H1 (cell line): ENCODE data around the gene MMP26. TPM values are rescaled to one million over a fixed set of nuclear protein-coding genes. Genes with fewer than 3 reads are reported as not detected.

Experiments
- CTCF ChIA-PET: fragments of 300-600 bp; sonication (Branson Sonifier 250); formaldehyde crosslinking; loops from one replicate; lab custom pipeline; 2021; ENCODE audit not compliant: partially characterized antibody; lab: Charles Lee
- POLR2A ChIA-PET: fragments of 300-600 bp; sonication (Branson Sonifier 250); formaldehyde crosslinking; loops from one replicate; lab custom pipeline; 2021; ENCODE audit warnings: inconsistent platforms; ENCODE audit not compliant: partially characterized antibody; lab: Charles Lee
- DNase-seq, 2 experiments: peaks; one replicate each; pipeline versions ENCODE4 v3.0.0 to v3.0.0-alpha.2; 2010 to 2022; ENCODE audit warnings: low spot score in 2 of 2, low read depth in 1 of 2, mixed read lengths in 1 of 2
- FAIRE-seq: peaks from 2 replicates; lab custom pipeline; 2011; peaks lifted over from hg19 to GRCh38; lab: Jason Lieb, UNC
- H2AFZ ChIP-seq: 2 replicates; pipeline ENCODE4 v1.8.1; 2012; ENCODE audit warnings: low read length, inconsistent platforms
- H2AK5ac ChIP-seq: 2 replicates; pipeline ENCODE4 v1.6.1; 2013; ENCODE audit warnings: low read depth, low read length
- H2BK120ac ChIP-seq: replicated peaks from 2 replicates; pipeline ENCODE3; 2013; ENCODE audit warnings: low read depth, low read length, inconsistent platforms
- H2BK12ac ChIP-seq: 2 replicates; pipeline ENCODE4 v1.6.1; 2013; ENCODE audit warnings: low read depth, low read length
- H2BK15ac ChIP-seq: 2 replicates; pipeline ENCODE4 v1.6.1; 2013; ENCODE audit warnings: low read length
- H2BK20ac ChIP-seq: 2 replicates; pipeline ENCODE4 v1.6.1; 2013; ENCODE audit warnings: low read length
- H2BK5ac ChIP-seq: 2 replicates; pipeline ENCODE4 v1.6.1; 2013; ENCODE audit warnings: low read depth, low read length
- H3K14ac ChIP-seq: 2 replicates; pipeline ENCODE4 v1.6.1; 2013; ENCODE audit warnings: inconsistent platforms; ENCODE audit not compliant: insufficient read length
- H3K18ac ChIP-seq: 2 replicates; pipeline ENCODE4 v1.6.1; 2013; ENCODE audit warnings: low read length; ENCODE audit errors: extremely low read depth
- H3K23ac ChIP-seq: 2 replicates; pipeline ENCODE4 v1.6.1; 2013; ENCODE audit warnings: inconsistent platforms; ENCODE audit not compliant: insufficient read length
- H3K23me2 ChIP-seq: 2 replicates; pipeline ENCODE4 v1.6.1; 2013; ENCODE audit warnings: low read depth, low read length
- H3K27ac ChIP-seq: 2 replicates; pipeline ENCODE4 v1.6.1; 2011; ENCODE audit warnings: low read depth, low read length, inconsistent platforms
- H3K27me3 ChIP-seq, 4 experiments: replicated peaks in 1 of 4; 1 replicate in 1 of 4; 2 replicates in 3 of 4; pipeline versions ENCODE4 v1.6.1 to v1.8.1; 2011 to 2013; ENCODE audit warnings: low read length in 3 of 4, mild to moderate bottlenecking in 3 of 4, inconsistent platforms in 2 of 4, mixed read lengths in 2 of 4, moderate library complexity in 1 of 4; ENCODE audit not compliant: control insufficient read depth in 3 of 4, insufficient read depth in 3 of 4; ENCODE audit errors: extremely low read depth in 1 of 4
- H3K36me3 ChIP-seq, 4 experiments: 2 replicates each; pipeline versions ENCODE4 v1.6.1 to v1.8.1; 2011 to 2013; ENCODE audit warnings: mild to moderate bottlenecking in 4 of 4, low read length in 3 of 4, moderate library complexity in 2 of 4, control low read depth in 1 of 4, inconsistent platforms in 1 of 4; ENCODE audit not compliant: insufficient read depth in 4 of 4, control insufficient read depth in 2 of 4
- H3K4ac ChIP-seq: replicated peaks from 2 replicates; pipeline ENCODE3; 2013; ENCODE audit warnings: low read length, low read depth, mixed read lengths, inconsistent platforms; ENCODE audit not compliant: insufficient read length
- H3K4me1 ChIP-seq, 4 experiments: replicated peaks in 1 of 4; 1 replicate in 1 of 4; 2 replicates in 3 of 4; pipeline versions ENCODE4 v1.6.1 to v1.8.1; 2011 to 2013; ENCODE audit warnings: low read length in 3 of 4, inconsistent platforms in 2 of 4, mixed read lengths in 1 of 4; ENCODE audit not compliant: insufficient read depth in 4 of 4, control insufficient read depth in 3 of 4
- H3K4me2 ChIP-seq, 2 experiments: 2 replicates each; pipeline versions ENCODE4 v1.6.1 to v1.8.1; 2011 to 2013; ENCODE audit warnings: low read depth in 2 of 2, low read length in 2 of 2, control low read depth in 1 of 2, inconsistent platforms in 1 of 2, mild to moderate bottlenecking in 1 of 2; ENCODE audit not compliant: insufficient read depth in 1 of 2
- H3K4me3 ChIP-seq, 4 experiments: fragments of 200-600, 300-600 bp in 1 of 4; sonication (generic), shearing (Covaris generic), sonication (Bioruptor Twin) in 1 of 4; 2 replicates each; pipeline versions ENCODE4 v1.5.1 to v1.8.1; 2011 to 2016; ENCODE audit warnings: low read length in 4 of 4, low read depth in 3 of 4, control low read depth in 2 of 4, inconsistent platforms in 2 of 4, mild to moderate bottlenecking in 2 of 4, mixed read lengths in 1 of 4, moderate library complexity in 1 of 4; ENCODE audit not compliant: insufficient read depth in 2 of 4; ENCODE audit errors: extremely low read depth in 1 of 4
- H3K56ac ChIP-seq: replicated peaks from 2 replicates; pipeline ENCODE3; 2013; ENCODE audit warnings: low read depth, mild to moderate bottlenecking, mixed read lengths, low read length, inconsistent platforms; ENCODE audit not compliant: insufficient read length
- H3K79me1 ChIP-seq: 2 replicates; pipeline ENCODE4 v1.6.1; 2013; ENCODE audit warnings: low read depth, low read length, control low read depth
- H3K79me2 ChIP-seq, 2 experiments: 2 replicates each; pipeline versions ENCODE4 v1.6.1 to v1.8.1; 2012 to 2013; ENCODE audit warnings: low read length in 2 of 2, mild to moderate bottlenecking in 2 of 2, inconsistent platforms in 1 of 2; ENCODE audit not compliant: insufficient read depth in 2 of 2, control insufficient read depth in 1 of 2
- H3K9ac ChIP-seq, 4 experiments: replicated peaks in 1 of 4; 1 replicate in 1 of 4; 2 replicates in 3 of 4; pipeline versions ENCODE4 v1.6.1 to v1.8.1; 2011 to 2013; ENCODE audit warnings: low read depth in 3 of 4, low read length in 3 of 4, control low read depth in 2 of 4, mild to moderate bottlenecking in 2 of 4, moderate library complexity in 2 of 4, inconsistent platforms in 1 of 4; ENCODE audit errors: extremely low read depth in 1 of 4
- H3K9me3 ChIP-seq, 2 experiments: 2 replicates each; pipeline versions ENCODE4 v1.6.1 to v1.8.1; 2012 to 2013; ENCODE audit warnings: mild to moderate bottlenecking in 2 of 2, moderate library complexity in 2 of 2, control low read depth in 1 of 2, inconsistent platforms in 1 of 2, low read depth in 1 of 2, low read length in 1 of 2, mixed read lengths in 1 of 2; ENCODE audit not compliant: insufficient read depth in 2 of 2
- H4K20me1 ChIP-seq, 2 experiments: replicated peaks in 1 of 2; 2 replicates each; pipeline versions ENCODE3 to v1.8.1; 2011 to 2013; ENCODE audit warnings: inconsistent platforms in 2 of 2, low read length in 2 of 2, mild to moderate bottlenecking in 1 of 2; ENCODE audit not compliant: insufficient read depth in 2 of 2, control insufficient read depth in 1 of 2
- H4K5ac ChIP-seq: 2 replicates; pipeline ENCODE4 v1.6.1; 2013; ENCODE audit warnings: low read length, low read depth, mixed read lengths, inconsistent platforms; ENCODE audit not compliant: insufficient read length
- H4K8ac ChIP-seq: 2 replicates; pipeline ENCODE4 v1.8.0; 2013; ENCODE audit warnings: mild to moderate bottlenecking, moderate library complexity, low read length, inconsistent platforms; ENCODE audit not compliant: insufficient read depth; ENCODE audit errors: extremely low read depth
- H4K91ac ChIP-seq: replicated peaks from 2 replicates; pipeline ENCODE3; 2013; ENCODE audit warnings: low read length, mixed read lengths, inconsistent platforms; ENCODE audit not compliant: insufficient read length
- BCL11A ChIP-seq, 2 experiments: IDR thresholded peaks; one replicate each; pipeline ENCODE4 v1.6.1; 2011; ENCODE audit warnings: low read depth in 2 of 2, low read length in 2 of 2, mild to moderate bottlenecking in 2 of 2
- POU5F1 ChIP-seq: IDR thresholded peaks from 2 replicates; pipeline ENCODE4 v1.6.1; 2011; ENCODE audit warnings: low read depth, mild to moderate bottlenecking, low read length, moderate library complexity
- SIN3A ChIP-seq, 2 experiments: IDR thresholded peaks in 1 of 2; conservative IDR thresholded peaks in 1 of 2; 2 replicates each; pipeline ENCODE4 v1.6.1; 2011 to 2012; ENCODE audit warnings: low read length in 2 of 2, improper control_type of control experiment in 1 of 2, low read depth in 1 of 2, mild to moderate bottlenecking in 1 of 2
- WGBS, 2 experiments: shearing (Covaris generic) in 1 of 2; methylation state at CpG; one replicate each; pipeline versions ENCODE4 v1.1.6 to v1.1.7; 2013 to 2015; ENCODE audit warnings: low lambda C conversion rate in 2 of 2, mixed read lengths in 2 of 2, inconsistent platforms in 1 of 2, low coverage in 1 of 2, missing lambda C conversion rate in 1 of 2; ENCODE audit not compliant: insufficient replicate concordance in 2 of 2, insufficient coverage in 1 of 2, insufficient read length in 1 of 2; ENCODE audit errors: extremely low coverage in 1 of 2, missing lambda C conversion rate in 1 of 2; 5-methylcytosine and 5-hydroxymethylcytosine counted together
- polyA plus RNA-seq, 7 experiments: library from polyadenylated mRNA; depleted of rRNA in 3 of 7; stranded (reverse) in 5 of 7; unstranded in 2 of 7; fragments of >200 nt in 5 of 7; fragments of 200-250 nt in 2 of 7; gene quantifications; 1 replicate in 5 of 7; 2 replicates in 1 of 7; 4 replicates in 1 of 7; pipeline versions ENCODE4 v1.2.1 to v1.2.3, GENCODE V29; 2011 to 2013; ENCODE audit warnings: missing spikeins in 2 of 7, mixed read lengths in 2 of 7
- total RNA-seq: library from RNA; stranded (reverse); fragmentation: NEBNext Ultra II Directional; extraction: Animal tissue kit (Norgen Biotek cat#: 25700); gene quantifications from 2 replicates; pipeline ENCODE4 v1.2.1, GENCODE V29; 2021
- TF ChIP-seq, protein P1 (sequence below): IDR thresholded peaks from 2 replicates; pipeline ENCODE4 v1.6.1; 2011; ENCODE audit warnings: low read length, improper control_type of control experiment

The MMP26 gene
- total and polyA plus RNA-seq, 2 of the 8 experiments (the other 6 are each of a cell fraction or from before 2014, with no cell fraction given), result 0.06 TPM; not detected in 1

DNA sequence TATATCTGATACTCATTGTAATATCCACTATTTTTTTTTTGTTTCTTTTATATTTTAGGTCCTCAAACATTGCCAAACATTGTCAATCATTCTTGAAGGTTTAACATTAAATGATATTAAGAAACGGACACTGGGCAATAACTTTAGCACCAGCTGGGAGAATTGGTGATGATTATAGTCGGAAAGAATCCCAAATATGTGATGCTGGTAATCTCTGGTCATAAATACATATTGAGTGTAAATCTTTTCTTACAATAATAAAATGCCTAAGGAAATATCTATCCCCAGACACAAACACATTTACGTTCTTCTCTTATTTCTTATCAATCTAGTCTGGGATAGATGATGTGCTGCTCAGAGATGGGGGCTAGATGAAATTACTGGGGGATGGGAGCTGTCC is 32.1 kb upstream of the MMP26 start:
- Histone ChIP-seq H2BK12ac (no peak overlapping the region), H3K79me2 (no peaks in the 10 kb centered on the region), H3K9me3 (no peaks in the 10 kb centered on the region), H3K36me3 (no peaks in the 10 kb centered on the region), H3K27me3 (no peaks in the 10 kb centered on the region), H3K27ac (no peak overlapping the region), H4K20me1 (no peaks in the 10 kb centered on the region), H2BK20ac (no peak overlapping the region), H3K4ac (no peak overlapping the region), H2BK5ac (no peak overlapping the region), H2AK5ac (no peak overlapping the region), H2BK120ac (no peak overlapping the region), H2AFZ (no peak overlapping the region), H3K56ac (no peak overlapping the region), H3K23ac (no peak overlapping the region), H3K14ac (no peak overlapping the region), H3K18ac (no peak overlapping the region), H4K5ac (no peak overlapping the region), H3K4me2 (no peak overlapping the region), H3K4me3 (no peak overlapping the region), H4K8ac (no peak overlapping the region), H3K9ac (no peak overlapping the region), H4K91ac (no peak overlapping the region), H3K4me1 (no peaks in the 10 kb centered on the region), H3K23me2 (peaks cover 2% of the 10 kb centered on the region; the same call in 1 of the 2 replicates), H2BK15ac (no peak overlapping the region), H3K79me1 (no peaks in the 10 kb centered on the region)
- CTCF ChIA-PET, result interaction anchor here (1.2 to 1.4 kb wide), 2 partner anchors 15 to 36 kb away, joined by 3 to 4 read pairs; partner anchors contain the start of gene OR51D1
- FAIRE-seq (no peak), DNase-seq (no peak)
- POLR2A ChIA-PET, result no interaction called here
- 85% methylated on average over 3 of the region's 3 CpGs; no CpG with 5 or more reads in 1 of the 2 experiments for WGBS, 2 experiments
- TF ChIP-seq, protein P1, sequence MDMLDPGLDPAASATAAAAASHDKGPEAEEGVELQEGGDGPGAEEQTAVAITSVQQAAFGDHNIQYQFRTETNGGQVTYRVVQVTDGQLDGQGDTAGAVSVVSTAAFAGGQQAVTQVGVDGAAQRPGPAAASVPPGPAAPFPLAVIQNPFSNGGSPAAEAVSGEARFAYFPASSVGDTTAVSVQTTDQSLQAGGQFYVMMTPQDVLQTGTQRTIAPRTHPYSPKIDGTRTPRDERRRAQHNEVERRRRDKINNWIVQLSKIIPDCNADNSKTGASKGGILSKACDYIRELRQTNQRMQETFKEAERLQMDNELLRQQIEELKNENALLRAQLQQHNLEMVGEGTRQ, result no peak
- no peak for TF ChIP-seq BCL11A (IDR thresholded peaks at IDR 0.05; ENCODE audit: low read depth in 2 of 2, low read length in 2 of 2)
- TF ChIP-seq SIN3A (conservative IDR thresholded peaks at IDR 0.05 in 1 of 2, IDR thresholded peaks at IDR 0.05 in 1 of 2; ENCODE audit: low read depth in 1 of 2, low read length in 2 of 2), result no peak
- no peak for TF ChIP-seq POU5F1
